ENCODE results near the gene FAM124A. TPM values are rescaled to one million over a fixed set of nuclear protein-coding genes. Genes with fewer than 3 reads are reported as not detected.

Gene FAM124A
- total and polyA plus RNA-seq, 10 of the 15 experiments (the other 5 are each of a cell fraction or from before 2014, with no cell fraction given): not detected

DNA sequence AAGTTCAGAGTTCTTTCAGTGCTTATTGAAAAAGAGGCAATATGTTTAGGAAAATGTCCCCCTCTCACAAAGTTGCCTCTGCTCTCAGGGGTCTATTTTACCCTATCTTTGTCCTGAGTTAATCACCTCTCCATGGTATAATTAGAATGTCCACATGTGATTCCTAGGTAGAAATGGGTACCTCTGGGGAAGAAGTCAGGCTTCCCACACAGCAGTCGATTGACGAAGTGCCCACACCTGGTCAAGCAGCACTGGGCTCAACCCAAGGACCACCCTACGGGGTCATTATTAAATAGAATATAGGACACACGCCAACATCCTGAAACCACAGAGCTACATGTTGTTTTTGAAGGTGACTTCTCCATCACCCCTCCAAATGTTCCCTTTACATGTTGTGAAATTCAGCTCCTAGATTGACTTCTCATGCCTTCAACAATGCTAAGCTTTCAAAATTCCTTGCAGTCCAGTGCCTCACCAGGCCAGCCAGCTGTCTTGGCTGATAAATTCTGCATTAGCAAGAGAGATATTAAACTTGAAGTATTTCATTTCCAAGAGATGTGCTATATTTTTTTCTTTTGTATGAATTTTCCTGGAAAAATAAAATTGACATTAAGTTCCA, 43.6 kb upstream of the FAM124A start:
- no peaks in the 10 kb centered on the region for H3K27me3 ChIP-seq (replicated peaks in 1 of 2; ENCODE audit: control insufficient read depth in 2 of 2, insufficient read depth in 2 of 2, low read length in 1 of 2)
- DNase-seq (ENCODE audit: low read depth, low spot score) (no peak), FAIRE-seq (no peak), ATAC-seq (no peak)
- no peaks in the 10 kb centered on the region for H3K36me3 ChIP-seq (ENCODE audit: control insufficient read depth in 2 of 2, insufficient read depth in 2 of 2, low read length in 1 of 2)
- intact Hi-C loops (cut with micrococcal nuclease; ENCODE audit: unreplicated experiment) (no loop called here), in situ Hi-C loops (cut with MboI) (no loop called here)
- no peaks in the 10 kb centered on the region for H4K20me1 ChIP-seq (ENCODE audit: control insufficient read depth, insufficient read depth)
- ChIA-PET RAD21 (ENCODE audit: unreplicated experiment) (no interaction called here), POLR2A (no interaction called here), CTCF (interaction anchor here (1.6 kb wide), 1 partner anchor 108 kb away, joined by 6 read pairs; no protein-coding TSS in a partner anchor), SMC1A (ENCODE audit: uncharacterized antibody, unreplicated experiment) (interaction anchor here (1.1 kb wide), 1 partner anchor 358 kb away, joined by 3 read pairs; no protein-coding TSS in a partner anchor)
- no peak for TF ChIP-seq RFX5 (IDR thresholded peaks at IDR 0.05; ENCODE audit: low read depth, low read length)
- TF ChIP-seq, protein P1, sequence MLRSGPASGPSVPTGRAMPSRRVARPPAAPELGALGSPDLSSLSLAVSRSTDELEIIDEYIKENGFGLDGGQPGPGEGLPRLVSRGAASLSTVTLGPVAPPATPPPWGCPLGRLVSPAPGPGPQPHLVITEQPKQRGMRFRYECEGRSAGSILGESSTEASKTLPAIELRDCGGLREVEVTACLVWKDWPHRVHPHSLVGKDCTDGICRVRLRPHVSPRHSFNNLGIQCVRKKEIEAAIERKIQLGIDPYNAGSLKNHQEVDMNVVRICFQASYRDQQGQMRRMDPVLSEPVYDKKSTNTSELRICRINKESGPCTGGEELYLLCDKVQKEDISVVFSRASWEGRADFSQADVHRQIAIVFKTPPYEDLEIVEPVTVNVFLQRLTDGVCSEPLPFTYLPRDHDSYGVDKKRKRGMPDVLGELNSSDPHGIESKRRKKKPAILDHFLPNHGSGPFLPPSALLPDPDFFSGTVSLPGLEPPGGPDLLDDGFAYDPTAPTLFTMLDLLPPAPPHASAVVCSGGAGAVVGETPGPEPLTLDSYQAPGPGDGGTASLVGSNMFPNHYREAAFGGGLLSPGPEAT (IDR thresholded peaks at IDR 0.05; ENCODE audit: low read depth): no peak
- TF ChIP-seq, protein P2, sequence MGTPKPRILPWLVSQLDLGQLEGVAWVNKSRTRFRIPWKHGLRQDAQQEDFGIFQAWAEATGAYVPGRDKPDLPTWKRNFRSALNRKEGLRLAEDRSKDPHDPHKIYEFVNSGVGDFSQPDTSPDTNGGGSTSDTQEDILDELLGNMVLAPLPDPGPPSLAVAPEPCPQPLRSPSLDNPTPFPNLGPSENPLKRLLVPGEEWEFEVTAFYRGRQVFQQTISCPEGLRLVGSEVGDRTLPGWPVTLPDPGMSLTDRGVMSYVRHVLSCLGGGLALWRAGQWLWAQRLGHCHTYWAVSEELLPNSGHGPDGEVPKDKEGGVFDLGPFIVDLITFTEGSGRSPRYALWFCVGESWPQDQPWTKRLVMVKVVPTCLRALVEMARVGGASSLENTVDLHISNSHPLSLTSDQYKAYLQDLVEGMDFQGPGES (IDR thresholded peaks at IDR 0.05): no peak
- no peak for TF ChIP-seq NBN (IDR thresholded peaks at IDR 0.05)
- TF ChIP-seq, protein P3, sequence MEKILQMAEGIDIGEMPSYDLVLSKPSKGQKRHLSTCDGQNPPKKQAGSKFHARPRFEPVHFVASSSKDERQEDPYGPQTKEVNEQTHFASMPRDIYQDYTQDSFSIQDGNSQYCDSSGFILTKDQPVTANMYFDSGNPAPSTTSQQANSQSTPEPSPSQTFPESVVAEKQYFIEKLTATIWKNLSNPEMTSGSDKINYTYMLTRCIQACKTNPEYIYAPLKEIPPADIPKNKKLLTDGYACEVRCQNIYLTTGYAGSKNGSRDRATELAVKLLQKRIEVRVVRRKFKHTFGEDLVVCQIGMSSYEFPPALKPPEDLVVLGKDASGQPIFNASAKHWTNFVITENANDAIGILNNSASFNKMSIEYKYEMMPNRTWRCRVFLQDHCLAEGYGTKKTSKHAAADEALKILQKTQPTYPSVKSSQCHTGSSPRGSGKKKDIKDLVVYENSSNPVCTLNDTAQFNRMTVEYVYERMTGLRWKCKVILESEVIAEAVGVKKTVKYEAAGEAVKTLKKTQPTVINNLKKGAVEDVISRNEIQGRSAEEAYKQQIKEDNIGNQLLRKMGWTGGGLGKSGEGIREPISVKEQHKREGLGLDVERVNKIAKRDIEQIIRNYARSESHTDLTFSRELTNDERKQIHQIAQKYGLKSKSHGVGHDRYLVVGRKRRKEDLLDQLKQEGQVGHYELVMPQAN (conservative IDR thresholded peaks at IDR 0.05): no peak
- no peak for TF ChIP-seq SMARCA5 (IDR thresholded peaks at IDR 0.05)
- TF ChIP-seq SREBF1 (IDR thresholded peaks at IDR 0.05; ENCODE audit: low read length): no peak
- no peak for TF ChIP-seq KDM1A (IDR thresholded peaks at IDR 0.05; ENCODE audit: borderline replicate concordance)
- TF ChIP-seq, protein P4, sequence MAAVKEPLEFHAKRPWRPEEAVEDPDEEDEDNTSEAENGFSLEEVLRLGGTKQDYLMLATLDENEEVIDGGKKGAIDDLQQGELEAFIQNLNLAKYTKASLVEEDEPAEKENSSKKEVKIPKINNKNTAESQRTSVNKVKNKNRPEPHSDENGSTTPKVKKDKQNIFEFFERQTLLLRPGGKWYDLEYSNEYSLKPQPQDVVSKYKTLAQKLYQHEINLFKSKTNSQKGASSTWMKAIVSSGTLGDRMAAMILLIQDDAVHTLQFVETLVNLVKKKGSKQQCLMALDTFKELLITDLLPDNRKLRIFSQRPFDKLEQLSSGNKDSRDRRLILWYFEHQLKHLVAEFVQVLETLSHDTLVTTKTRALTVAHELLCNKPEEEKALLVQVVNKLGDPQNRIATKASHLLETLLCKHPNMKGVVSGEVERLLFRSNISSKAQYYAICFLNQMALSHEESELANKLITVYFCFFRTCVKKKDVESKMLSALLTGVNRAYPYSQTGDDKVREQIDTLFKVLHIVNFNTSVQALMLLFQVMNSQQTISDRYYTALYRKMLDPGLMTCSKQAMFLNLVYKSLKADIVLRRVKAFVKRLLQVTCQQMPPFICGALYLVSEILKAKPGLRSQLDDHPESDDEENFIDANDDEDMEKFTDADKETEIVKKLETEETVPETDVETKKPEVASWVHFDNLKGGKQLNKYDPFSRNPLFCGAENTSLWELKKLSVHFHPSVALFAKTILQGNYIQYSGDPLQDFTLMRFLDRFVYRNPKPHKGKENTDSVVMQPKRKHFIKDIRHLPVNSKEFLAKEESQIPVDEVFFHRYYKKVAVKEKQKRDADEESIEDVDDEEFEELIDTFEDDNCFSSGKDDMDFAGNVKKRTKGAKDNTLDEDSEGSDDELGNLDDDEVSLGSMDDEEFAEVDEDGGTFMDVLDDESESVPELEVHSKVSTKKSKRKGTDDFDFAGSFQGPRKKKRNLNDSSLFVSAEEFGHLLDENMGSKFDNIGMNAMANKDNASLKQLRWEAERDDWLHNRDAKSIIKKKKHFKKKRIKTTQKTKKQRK (IDR thresholded peaks at IDR 0.05; ENCODE audit: low read depth, low read length): no peak
- no peak for TF ChIP-seq PAX5 (IDR thresholded peaks at IDR 0.05; ENCODE audit: borderline replicate concordance, low read depth, low read length)
- no peak for TF ChIP-seq JUND (IDR thresholded peaks at IDR 0.05; ENCODE audit: low read depth, low read length)
- no peak for TF ChIP-seq CREB1 (IDR thresholded peaks at IDR 0.05; ENCODE audit: low read depth)
- no peak for TF ChIP-seq RBBP5 (conservative IDR thresholded peaks at IDR 0.05)
- no peak for TF ChIP-seq BACH1 (IDR thresholded peaks at IDR 0.05; ENCODE audit: borderline replicate concordance)
- no peak for TF ChIP-seq ZNF217 (IDR thresholded peaks at IDR 0.05)
- TF ChIP-seq ZZZ3 (IDR thresholded peaks at IDR 0.05; ENCODE audit: control insufficient read depth, insufficient read length, low read depth): no peak
- no peak for TF ChIP-seq NR2C2 (IDR thresholded peaks at IDR 0.05; ENCODE audit: borderline replicate concordance, control insufficient read depth, insufficient read length, low read depth)
- TF ChIP-seq CHD4 (IDR thresholded peaks at IDR 0.05): no peak
- no peak overlapping the region for H3K27ac ChIP-seq (ENCODE audit: control insufficient read depth, insufficient read depth)
- no peaks in the 10 kb centered on the region; the same call in 2 of the 3 replicates for H3K9me3 ChIP-seq (replicated peaks; ENCODE audit: control insufficient read depth, insufficient read depth, low read length)
- H3K4me1 ChIP-seq (ENCODE audit: control insufficient read depth, insufficient read depth, low read length): no peaks in the 10 kb centered on the region
- WGBS (ENCODE audit: insufficient coverage, insufficient replicate concordance, low lambda C conversion rate, missing lambda C conversion rate): 0% methylated on average over 4 of the region's 4 CpGs
- no peak overlapping the region for H3K4me2 ChIP-seq (ENCODE audit: control insufficient read depth, insufficient read depth)
- no TSS peak for BruUV-seq (replicated peaks)
- no peak overlapping the region for H2AFZ ChIP-seq (ENCODE audit: control insufficient read depth, low read depth, low read length)
- H3K4me3 ChIP-seq: no peak overlapping the region
- no peaks in the 10 kb centered on the region for H3K79me2 ChIP-seq (ENCODE audit: control insufficient read depth, insufficient read depth, low read length)
- H3K9ac ChIP-seq (ENCODE audit: control insufficient read depth, insufficient read depth, low read length): no peak overlapping the region

Measured in GM12878 (cell line).